GM20431 (cell line): Measurements from ENCODE around the gene BCAS1.

ENCODE experiments used
- in situ Hi-C: fragments of 300-500 bp; cut with MseI, MboI; formaldehyde crosslinking; loops from one replicate; pipeline ENCODE4 v1.15.0; 2020; ENCODE audit warnings: low sequenced_read_pairs; ENCODE audit not compliant: unreplicated experiment

Gene BCAS1

DNA sequence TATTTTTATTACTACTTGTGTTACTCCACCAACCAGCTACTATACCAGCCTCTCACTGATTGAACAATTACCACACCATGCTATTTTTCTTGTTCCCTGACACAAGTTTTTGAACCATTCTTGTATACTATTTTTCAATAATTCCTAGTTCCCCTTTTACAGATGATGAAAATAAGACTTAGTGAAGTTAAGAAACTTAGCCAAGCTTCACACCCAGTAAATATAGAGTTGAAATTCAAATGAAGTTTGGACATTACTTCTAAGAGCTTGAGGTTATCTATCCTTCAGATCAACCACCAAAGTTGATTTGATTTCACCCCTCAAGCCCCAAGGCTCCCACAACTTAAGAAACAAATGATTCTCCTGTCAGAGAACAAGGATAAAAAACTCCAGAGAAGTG is 13.1 kb upstream of the BCAS1 start:
- in situ Hi-C loops, result no loop called here

- in situ Hi-C loops, result no loop called here
These were observed 11.7 kb upstream of the BCAS1 start for GRCh38 chr20:54082100-54082499.

DNA sequence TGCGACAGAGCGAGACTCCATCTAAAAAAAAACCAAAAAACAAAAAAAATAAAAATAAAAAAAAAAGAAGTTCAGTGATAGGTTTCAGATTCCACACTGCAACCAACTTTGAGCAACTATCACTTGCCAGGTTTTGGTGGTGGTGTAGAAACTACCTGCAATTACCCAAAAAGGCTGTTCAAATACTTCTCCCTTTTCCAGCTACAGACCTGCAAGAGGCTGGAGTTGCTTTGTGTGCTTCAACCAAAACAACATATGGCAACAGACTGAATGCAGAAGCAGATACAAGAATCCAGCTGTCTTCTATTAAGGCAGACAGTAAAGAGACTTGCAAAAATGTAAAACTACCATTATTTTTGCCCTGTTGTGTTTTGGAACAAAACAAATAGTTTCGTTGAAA is 9.3 kb upstream of the BCAS1 start:
- in situ Hi-C loops, result no loop called here

DNA sequence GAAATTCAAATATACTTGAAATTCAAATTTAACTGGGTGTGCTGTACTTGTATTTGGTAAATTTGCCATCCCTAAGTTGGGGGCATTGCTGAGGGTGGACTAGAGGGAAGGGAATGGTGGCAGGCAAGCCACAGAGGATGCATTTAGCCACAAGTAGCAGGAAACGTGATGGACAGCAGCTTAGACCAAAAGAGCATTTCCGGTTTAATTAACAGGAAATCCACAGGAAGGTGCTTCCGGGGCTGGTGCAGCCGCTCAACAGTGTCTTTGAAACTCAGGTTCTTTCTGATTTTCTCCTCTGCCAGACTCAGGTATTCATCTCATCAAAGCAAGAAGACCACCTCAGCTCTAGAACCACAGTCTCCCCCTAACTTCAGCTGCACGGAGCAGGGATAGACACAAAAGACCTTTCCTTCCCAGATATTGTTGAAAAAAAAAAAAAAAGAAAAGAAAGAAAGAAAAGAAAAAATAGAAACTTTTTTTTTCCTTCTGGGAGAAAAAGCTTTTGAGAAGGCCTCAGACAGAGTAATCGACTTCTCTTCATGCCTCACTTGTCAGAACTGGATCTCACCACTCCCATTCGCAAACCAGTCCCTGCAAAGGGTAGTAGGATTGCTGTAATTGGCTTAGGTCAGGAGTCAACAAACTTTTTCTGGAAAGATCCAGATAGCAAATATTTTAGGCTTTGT is 8.0 kb upstream of the BCAS1 start:
- in situ Hi-C loops, result no loop called here

- in situ Hi-C loops, result no loop called here
These were observed 5.9 kb upstream of the BCAS1 start for GRCh38 chr20:54076259-54076658.

DNA sequence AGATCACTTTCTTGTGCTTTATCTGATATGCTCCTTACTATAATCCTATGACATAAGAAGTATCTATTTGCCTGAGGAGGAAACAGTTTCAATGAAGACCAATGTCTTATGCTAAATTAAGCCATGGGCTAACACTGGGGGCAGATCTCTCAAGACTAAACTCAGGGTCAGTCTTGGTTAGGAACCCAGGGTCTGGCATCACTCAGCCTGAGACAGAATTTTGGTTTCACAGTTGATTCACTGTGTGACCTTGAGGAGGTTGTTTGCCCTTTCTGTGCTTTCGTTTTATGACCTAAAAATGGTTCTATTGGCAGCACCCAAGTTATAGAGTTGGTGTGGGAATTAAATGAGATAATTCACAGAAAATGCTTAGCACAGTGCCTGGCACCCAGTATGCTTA is 4.9 kb upstream of the BCAS1 start:
- in situ Hi-C loops, result no loop called here

DNA sequence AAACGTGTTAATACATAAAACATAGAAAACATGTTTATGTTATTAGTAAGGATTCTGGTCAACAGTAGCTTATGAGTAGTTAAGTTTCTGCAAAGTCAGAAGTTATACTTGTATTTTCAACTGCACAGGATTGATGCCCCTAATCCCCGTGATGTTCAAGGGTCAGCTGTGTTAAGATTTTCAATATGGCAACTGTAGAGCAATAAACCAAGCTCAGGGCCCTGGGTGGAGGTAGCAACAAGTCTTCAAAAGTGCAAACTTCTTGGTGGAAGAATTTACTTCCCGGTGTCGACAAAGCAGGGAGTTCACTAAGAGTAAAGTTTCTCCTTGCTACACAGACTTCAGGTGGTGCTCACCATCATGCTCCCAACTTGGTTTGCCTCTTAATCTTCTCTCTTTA is 4.1 kb upstream of the BCAS1 start:
- in situ Hi-C loops, result loop anchor here (25.0 kb wide), 1 partner anchor 512 kb away; no protein-coding TSS in a partner anchor

DNA sequence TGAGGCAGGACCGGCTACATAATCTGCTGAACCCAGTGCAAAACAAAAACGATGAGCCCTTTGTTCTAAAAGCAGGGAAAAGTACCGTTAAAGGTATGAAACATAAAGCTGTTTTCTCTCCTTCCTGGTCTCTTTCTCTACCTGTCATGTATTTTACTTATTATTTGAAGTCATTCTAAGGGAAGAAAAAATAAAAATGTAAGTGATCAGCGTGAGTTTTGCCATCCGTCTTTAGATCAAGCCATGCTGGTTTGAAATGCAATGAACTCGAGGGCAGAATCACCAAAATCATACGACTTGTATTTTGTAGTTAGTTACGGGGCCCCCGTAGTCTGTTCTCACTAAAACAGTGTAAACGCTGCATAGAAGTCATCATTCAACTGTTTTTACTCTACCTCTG is 2.9 kb upstream of the BCAS1 start:
- in situ Hi-C loops, result loop anchor here (25.0 kb wide), 1 partner anchor 511 kb away; no protein-coding TSS in a partner anchor

DNA sequence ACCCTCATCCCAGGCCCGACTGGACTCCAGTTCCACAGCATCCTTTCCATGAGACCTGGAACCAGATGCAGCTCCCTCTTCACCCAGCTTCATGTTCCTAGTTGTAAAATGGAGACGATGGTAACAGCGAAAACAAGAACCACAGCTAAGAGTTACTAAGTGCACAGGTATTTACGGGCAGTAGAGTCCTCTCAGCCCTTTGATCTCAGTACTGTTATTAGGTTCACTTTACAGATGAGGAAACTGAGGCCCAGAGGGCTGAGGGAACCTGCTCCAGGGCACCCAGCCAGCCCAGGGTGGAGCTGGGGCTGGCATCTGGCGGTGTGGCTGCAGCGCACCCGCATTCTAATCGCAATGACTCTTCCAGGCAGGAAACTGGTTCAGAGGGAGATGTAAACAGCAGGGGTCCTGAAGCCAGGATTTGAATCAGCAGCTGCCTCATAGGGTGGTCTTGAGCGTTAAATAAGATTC is 858 bp downstream of the BCAS1 start:
- in situ Hi-C loops, result loop anchor here (25.0 kb wide), 1 partner anchor 507 kb away; no protein-coding TSS in a partner anchor

DNA sequence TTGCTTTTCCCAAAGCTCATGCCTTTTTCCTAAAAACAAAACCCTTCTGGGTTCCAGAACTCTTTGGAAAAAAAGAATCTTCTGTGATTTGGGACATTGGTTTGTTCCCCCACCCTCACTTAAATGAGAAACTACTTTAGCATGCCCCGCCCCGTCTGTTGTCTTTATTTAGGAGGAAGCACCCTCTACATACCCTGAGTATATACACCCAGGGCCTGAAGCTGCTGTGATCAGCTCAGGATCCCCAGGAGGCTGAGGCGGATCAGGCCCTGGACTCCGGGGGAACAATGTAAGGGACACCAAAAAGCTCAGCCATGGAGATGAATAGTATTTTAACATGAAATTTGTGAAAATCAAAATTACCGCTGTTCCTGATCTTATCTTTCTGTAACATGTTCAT is 1.4 kb downstream of the BCAS1 start:
- in situ Hi-C loops, result loop anchor here (25.0 kb wide), 1 partner anchor 507 kb away; no protein-coding TSS in a partner anchor

GRCh38 chr20:54068495-54068894 is 1.9 kb downstream of the BCAS1 start:
- in situ Hi-C loops, result loop anchor here (25.0 kb wide), 1 partner anchor 506 kb away; no protein-coding TSS in a partner anchor

- in situ Hi-C loops, result loop anchor here (25.0 kb wide), 1 partner anchor 505 kb away; no protein-coding TSS in a partner anchor
These were observed 2.7 kb downstream of the BCAS1 start for GRCh38 chr20:54067606-54068174.

- in situ Hi-C loops, result loop anchor here (25.0 kb wide), 1 partner anchor 503 kb away; no protein-coding TSS in a partner anchor
These were observed 4.8 kb downstream of the BCAS1 start for GRCh38 chr20:54065601-54066038.

DNA sequence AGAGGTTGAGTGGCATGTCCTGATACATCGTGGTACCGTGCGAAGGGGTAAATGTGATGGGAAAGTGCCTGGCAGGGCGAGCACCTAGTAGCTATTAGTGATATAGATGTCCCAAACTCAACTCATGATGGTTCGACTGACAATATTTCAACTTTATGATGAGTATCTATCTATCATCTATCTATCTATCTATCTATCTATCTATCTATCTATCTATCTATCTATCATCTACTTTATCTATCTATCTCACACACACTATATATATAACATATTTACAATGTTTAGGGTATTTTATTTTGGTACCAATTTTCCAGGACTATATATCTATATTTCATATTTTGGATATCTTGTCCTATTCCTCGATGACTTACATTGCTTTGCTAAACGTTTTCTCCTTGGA is 5.5 kb downstream of the BCAS1 start:
- in situ Hi-C loops, result loop anchor here (25.0 kb wide), 1 partner anchor 503 kb away; no protein-coding TSS in a partner anchor

GRCh38 chr20:54063992-54064676 is 6.3 kb downstream of the BCAS1 start:
- in situ Hi-C loops, result loop anchor here (25.0 kb wide), 1 partner anchor 502 kb away; no protein-coding TSS in a partner anchor

GRCh38 chr20:54063580-54063979 is 6.8 kb downstream of the BCAS1 start:
- in situ Hi-C loops, result loop anchor here (25.0 kb wide), 1 partner anchor 501 kb away; no protein-coding TSS in a partner anchor

DNA sequence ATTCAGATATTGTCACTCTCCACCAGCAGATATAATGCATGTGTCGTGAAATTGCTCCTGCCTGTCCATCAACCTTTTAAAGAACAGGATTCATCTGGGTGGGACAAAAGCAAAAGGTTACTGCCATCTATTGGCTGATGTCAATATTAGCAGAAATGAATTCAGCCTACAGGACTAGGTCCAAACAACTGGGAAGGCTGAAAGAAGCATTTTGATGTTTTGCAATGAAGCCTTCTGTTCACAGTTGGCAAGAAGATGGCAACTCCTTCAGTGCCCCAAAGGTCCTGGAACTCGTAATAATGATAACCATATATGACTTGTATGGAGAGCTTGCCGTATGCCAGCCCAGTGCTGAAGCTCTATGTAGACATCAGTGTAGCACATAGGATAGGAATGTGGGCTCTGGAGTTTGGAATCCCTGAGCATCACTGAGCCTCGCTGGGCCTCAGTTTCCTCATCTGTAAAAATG is 7.5 kb downstream of the BCAS1 start:
- in situ Hi-C loops, result loop anchor here (25.0 kb wide), 1 partner anchor 501 kb away; no protein-coding TSS in a partner anchor

- in situ Hi-C loops, result loop anchor here (25.0 kb wide), 1 partner anchor 499 kb away; no protein-coding TSS in a partner anchor
These were observed 9.1 kb downstream of the BCAS1 start for GRCh38 chr20:54061101-54061881.

DNA sequence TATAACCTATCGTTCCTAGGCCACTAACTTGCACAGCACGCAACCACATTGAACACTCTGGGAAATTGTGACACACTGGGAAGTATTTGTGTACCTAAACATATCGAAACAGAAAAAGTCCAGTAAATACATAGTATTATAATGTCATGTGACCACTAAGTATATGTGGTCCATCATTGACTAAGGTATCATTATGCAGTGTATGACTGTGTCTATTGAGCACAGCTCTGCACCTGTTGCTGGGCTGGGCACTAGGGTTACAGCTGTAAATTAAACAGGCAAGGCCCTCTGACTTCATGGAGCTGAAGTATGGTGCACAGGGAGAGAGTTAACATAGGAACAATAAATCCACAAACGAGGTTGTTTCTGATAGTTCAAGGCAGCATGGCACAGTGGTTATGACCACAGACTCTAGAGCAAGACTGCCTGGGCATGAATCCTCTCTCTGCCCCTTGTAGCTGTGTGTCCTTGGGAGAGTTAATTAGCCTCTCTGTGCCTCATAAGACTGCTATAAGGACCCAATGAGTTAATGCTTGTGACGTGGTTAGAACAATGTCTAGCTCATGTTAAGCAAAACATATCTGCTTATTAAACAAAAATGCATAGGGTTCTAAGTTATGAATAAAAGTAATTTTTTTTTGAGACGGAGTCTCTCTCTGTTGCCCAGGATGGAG is 10.6 kb downstream of the BCAS1 start:
- in situ Hi-C loops, result loop anchor here (25.0 kb wide), 1 partner anchor 498 kb away; no protein-coding TSS in a partner anchor
